HG03565 (cell line): Measurements from ENCODE around the gene RNF224.

Experiments used
- ATAC-seq: cut with Tn5 transposase; IDR thresholded peaks from one replicate; pipeline ENCODE4 v1.9.1; 2021; ENCODE audit warnings: mild to moderate bottlenecking, moderate library complexity; ENCODE audit not compliant: unreplicated experiment

Gene RNF224

GRCh38 chr9:137225699-137226331 lies 1.5 kb upstream of the RNF224 start:
- no peak for ATAC-seq

DNA sequence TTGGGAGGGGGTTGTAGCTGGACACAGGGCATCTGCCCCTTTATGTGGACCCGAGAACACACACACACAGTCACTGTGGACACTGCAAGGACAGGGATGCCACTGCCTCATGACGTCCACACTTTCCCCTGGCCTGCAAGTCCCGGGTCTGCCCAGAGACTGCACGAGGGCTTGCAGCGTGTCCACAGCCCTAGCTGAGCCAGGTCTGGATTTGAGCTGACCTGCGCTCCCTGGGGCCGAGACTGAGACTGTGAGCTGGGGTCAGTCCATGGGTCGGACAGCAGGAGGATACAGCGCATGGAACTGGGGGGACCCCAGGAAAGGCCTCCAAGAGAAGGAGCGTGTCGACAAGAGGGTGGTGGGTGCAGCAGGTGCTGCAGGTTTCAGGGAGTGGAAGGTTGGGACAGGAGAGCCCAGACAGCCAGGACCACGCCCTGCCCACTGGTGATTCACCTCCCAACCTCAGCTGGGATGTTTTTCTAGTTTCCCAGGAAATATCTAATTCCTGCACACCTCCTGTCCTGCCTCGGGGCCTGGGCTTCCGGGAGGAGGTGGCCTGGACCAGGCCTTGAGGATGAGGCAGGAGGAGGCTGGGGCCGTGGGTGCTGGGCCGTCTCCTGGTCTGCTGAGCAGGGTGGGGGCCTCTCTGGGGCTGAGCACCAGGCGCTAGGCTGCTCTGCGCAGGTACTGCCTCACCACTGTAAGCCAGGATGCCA lies 806 bp upstream of the RNF224 start:
- no peak for ATAC-seq

GRCh38 chr9:137227853-137228505 lies 677 bp downstream of the RNF224 start:
- ATAC-seq, result no peak

GRCh38 chr9:137228506-137228967 lies 1.2 kb downstream of the RNF224 start:
- ATAC-seq, result no peak

DNA sequence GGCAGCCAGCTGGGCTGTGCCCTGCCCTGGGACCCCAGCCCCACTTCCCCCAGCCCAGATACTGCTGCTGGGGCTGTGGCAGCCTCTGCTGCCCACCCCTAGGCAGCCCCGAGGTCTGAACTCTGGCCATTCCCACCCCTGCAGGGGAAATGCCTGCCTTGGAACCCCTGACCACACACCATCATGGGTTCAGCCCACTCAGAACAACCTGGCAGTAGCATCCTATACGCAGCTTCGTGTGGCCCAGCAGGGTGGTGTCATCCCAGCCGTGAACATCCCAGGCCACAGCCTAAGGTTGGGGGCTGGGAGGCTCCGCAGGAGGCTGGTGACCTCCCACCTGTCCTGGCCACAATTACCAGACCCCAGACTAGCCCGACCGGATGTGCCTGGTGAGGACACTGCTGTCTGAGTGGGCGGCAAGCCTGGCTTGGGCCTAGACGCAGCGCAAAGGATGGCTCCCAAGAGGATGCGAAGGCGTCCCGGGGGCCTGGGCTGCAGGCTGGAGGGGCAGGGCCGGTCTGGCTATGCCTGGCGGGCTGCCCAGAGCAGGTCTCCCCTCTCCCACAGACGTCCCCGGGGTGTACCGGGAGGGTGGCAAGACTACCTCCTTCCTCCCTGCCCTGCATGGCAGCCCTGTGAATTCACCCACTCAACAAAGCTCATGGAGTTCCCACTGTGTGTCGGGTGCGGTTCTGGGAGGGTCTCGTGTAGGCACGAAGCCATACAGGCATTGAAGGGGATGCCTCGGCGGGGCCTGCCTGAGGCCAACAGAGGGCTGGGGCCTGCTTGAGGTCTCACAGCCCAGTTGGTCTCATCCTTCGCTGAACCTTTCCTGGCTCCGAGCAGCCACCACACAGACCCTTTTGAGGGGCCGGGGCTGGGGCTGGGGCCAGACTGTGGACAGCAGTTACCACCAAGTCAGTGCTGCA lies 1.9 kb downstream of the RNF224 start:
- no peak for ATAC-seq

GRCh38 chr9:137229903-137230704 lies 2.8 kb downstream of the RNF224 start:
- no peak for ATAC-seq

DNA sequence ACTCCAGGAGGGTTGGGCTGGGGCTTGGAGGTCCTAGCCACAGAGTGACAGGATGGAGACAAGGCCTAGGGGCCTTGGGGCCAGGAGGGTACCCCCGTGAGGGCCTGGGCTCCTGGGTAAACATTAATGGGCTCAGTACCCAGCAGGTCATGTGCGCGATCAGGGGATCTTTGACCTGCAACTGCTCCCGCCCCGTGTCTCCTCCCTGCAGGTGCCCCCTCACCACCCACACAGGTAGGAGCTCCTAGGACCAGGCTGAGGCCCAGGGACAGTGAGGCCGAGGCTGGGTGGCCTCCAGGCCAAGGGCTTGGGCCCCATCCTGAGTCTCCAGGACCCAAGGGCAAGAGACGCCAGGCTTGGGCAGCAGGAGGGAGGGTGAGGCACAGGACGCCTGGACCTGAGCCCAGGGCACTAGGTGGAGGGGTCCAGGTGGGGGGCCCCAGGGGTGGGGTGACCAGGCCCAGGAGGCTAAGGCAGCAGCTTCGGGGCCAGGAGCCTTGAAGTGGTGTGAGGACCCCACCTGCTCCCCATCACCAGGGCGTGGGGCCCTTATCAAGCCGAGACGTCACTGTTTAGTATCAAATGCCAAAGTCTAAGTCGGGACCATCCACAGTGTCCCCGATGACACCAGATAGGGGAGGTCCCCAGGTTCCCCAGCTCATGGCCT lies 3.5 kb downstream of the RNF224 start, which contains the start of gene SLC34A3:
Gene SLC34A3, plus strand, starts transcription at position 197 of the 667 bp plus-strand sequence. CDS start 802 bp downstream, outside the sequence.
- ATAC-seq, result no peak

DNA sequence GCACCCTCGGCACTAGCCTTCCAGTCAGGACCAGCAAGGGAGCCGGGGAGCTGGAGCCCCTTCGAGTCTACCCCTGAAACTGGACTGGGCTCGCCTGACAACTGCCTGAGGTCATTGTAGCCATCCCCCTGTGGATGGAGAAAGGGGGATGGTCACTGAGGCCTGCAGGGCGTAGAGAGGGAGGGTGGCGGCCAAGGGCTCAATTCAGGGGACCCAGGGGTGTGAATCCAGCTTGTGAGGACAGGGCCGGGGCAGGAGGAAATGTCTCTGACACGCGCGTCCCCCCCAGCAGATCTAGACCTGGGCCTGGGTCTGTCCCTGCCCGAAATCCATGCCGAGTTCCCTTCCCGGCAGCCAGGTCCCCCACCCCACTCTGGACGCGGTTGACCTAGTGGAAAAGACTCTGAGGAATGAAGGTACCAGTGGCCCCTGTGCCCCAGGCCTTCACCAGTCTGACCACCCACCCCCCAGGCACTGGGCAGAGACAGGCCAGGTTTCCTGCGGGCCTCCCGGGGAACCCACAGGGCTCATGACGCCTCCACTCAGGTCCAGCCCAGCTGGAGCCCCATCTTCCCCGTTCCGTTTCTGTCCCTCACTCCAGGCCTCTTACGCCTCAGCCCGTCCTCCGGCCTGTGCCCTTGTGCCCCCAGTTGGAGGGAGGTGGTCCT lies 4.2 kb downstream of the RNF224 start:
- ATAC-seq, result no peak

GRCh38 chr9:137232101-137232500 lies 4.8 kb downstream of the RNF224 start:
- ATAC-seq, result no peak

- no peak for ATAC-seq
These were observed 5.2 kb downstream of the RNF224 start for GRCh38 chr9:137232510-137232909.

DNA sequence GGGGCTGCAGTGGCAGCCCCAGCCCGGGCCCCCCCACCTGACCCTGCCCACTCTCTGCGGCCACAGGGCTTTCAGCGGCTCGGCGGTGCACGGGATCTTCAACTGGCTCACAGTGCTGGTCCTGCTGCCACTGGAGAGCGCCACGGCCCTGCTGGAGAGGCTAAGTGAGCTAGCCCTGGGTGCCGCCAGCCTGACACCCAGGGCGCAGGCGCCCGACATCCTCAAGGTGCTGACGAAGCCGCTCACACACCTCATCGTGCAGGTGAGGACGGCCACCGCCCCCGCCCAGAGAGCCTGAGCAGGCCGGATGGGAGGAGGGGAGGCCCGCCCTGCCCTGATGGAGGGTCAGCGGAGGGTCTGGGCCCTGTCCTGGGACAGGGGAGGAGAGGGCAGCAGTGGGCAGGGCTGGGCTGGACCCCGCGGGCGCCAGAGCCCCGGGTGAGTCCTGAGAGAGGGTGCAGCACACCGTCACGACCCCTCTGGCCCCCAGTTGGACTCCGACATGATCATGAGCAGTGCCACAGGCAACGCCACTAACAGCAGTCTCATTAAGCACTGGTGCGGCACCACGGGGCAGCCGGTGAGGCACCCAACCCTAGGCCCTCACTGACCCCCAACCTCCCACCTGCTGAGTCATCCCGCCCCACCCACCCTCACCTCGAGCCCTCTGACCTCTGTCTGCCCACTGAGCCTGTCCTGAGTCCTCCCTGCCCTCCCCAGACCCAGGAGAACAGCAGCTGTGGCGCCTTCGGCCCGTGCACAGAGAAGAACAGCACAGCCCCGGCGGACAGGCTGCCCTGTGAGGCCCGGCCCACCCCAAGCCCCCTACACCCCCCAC lies 6.1 kb downstream of the RNF224 start:
- ATAC-seq, result no peak

DNA sequence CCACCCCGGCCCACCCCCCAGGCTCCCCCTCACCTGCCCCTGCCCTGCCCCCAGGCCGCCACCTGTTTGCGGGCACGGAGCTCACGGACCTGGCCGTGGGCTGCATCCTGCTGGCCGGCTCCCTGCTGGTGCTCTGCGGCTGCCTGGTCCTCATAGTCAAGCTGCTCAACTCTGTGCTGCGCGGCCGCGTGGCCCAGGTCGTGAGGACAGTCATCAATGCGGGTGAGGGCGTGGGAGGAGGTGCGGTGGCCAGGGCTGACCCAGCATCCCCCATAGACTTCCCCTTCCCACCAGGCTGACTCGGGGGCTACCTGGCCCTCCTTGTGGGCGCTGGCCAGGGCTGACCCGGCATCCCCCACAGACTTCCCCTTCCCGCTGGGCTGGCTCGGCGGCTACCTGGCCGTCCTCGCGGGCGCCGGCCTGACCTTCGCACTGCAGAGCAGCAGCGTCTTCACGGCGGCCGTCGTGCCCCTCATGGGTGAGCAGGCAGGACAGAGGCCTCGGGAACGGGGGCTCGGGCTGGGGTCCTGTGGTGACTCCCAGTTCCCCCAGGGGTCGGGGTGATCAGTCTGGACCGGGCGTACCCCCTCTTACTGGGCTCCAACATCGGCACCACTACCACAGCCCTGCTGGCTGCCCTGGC lies 6.9 kb downstream of the RNF224 start:
- ATAC-seq, result no peak

- ATAC-seq, result no peak
These were observed 7.6 kb downstream of the RNF224 start for GRCh38 chr9:137234758-137235423.

DNA sequence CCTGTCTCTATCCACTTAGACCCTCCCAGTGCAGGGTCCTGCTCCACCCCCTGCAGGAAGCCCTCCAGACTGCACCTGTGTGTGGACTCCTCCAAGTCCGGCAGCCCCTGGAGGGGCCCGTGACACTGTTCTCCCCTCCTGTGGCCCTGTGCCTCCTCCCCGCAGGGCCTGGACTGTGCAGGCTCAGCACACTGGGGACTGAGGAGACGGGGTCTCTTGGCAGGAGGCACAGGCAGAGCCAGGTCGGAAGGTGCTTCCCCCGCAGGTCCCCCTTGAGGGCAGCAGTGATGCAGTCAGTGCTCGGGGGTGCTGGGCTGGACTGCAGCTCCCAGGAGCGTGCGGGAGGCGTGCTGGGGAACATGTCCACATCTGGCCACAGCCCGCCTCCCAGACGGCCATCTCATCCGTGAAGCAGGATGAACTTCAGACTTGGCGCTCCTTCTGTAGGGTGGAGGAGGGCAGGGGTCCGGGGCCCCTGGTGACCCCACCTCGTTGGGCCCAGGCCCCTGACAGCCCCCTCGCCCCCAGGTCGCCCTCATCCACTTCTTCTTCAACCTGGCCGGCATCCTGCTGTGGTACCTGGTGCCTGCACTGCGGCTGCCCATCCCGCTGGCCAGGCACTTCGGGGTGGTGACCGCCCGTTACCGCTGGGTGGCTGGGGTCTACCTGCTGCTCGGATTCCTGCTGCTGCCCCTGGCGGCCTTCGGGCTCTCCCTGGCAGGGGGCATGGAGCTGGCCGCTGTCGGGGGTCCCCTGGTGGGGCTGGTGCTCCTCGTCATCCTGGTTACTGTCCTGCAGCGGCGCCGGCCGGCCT lies 8.3 kb downstream of the RNF224 start:
- no peak for ATAC-seq

- no peak for ATAC-seq
These were observed 9.1 kb downstream of the RNF224 start for GRCh38 chr9:137236238-137236935.
